Measurements from ENCODE around the gene SEZ6L2.
"Not testable (repeated sequence)": the region's sequence is repeated elsewhere in the genome, so short reads cannot be mapped to it uniquely, and the experiment has no call there.

SEZ6L2 gene

GRCh38 chr16:29899516-29900101 is at the start of gene SEZ6L2:
TSS of gene SEZ6L2 (minus strand) at chr16:29899550. CDS start at chr16:29899019, 531 bp downstream.
- DNase-seq = peak in 1 of 2 experiments; percentile 81

GRCh38 chr16:29947897-29948296 is 48.5 kb upstream of the SEZ6L2 start:
- no peak for DNase-seq

GRCh38 chr16:29943846-29944799 is 44.8 kb upstream of the SEZ6L2 start:
- no peak for DNase-seq

- DNase-seq = no peak
Measured at GRCh38 chr16:29940656-29941055, 41.3 kb upstream of the SEZ6L2 start.

- not testable (repeated sequence) for DNase-seq
Measured at GRCh38 chr16:29931750-29932149, 32.4 kb upstream of the SEZ6L2 start.

GRCh38 chr16:29927070-29927905 is 27.9 kb upstream of the SEZ6L2 start:
- no peak for DNase-seq

- DNase-seq = no peak
Measured at GRCh38 chr16:29926711-29927052, 27.3 kb upstream of the SEZ6L2 start.

GRCh38 chr16:29925781-29926710 is 26.7 kb upstream of the SEZ6L2 start, which contains the start of gene KCTD13:
TSS of gene KCTD13 (minus strand) at chr16:29926226. CDS start at chr16:29926033, 193 bp downstream.
- peak; percentile 86 to 87 for DNase-seq

- no peak for DNase-seq
Measured at GRCh38 chr16:29925105-29925756, 25.9 kb upstream of the SEZ6L2 start.

- no peak for DNase-seq
Measured at GRCh38 chr16:29922986-29923501, 23.7 kb upstream of the SEZ6L2 start.

GRCh38 chr16:29922326-29922725 is 23.0 kb upstream of the SEZ6L2 start:
- no peak for DNase-seq

- DNase-seq = no peak
Measured at GRCh38 chr16:29921034-29921385, 21.7 kb upstream of the SEZ6L2 start.

GRCh38 chr16:29920288-29921033 is 21.1 kb upstream of the SEZ6L2 start:
- no peak for DNase-seq

GRCh38 chr16:29916979-29917378 is 17.6 kb upstream of the SEZ6L2 start:
- DNase-seq = no peak

- DNase-seq = no peak
Measured at GRCh38 chr16:29915590-29916247, 16.4 kb upstream of the SEZ6L2 start.

GRCh38 chr16:29913514-29913913 is 14.2 kb upstream of the SEZ6L2 start:
- DNase-seq = no peak

- DNase-seq = no peak
Measured at GRCh38 chr16:29912087-29912486, 12.7 kb upstream of the SEZ6L2 start.

GRCh38 chr16:29911676-29912010 is 12.3 kb upstream of the SEZ6L2 start:
- DNase-seq = no peak

- DNase-seq = no peak
Measured at GRCh38 chr16:29910819-29911675, 11.7 kb upstream of the SEZ6L2 start.
